CD4-positive, alpha-beta T cell treated with Interleukin-6 at 100 ng/mL for 8 hours (primary cell): ENCODE data around the gene SEMA4B.
"Not testable (repeated sequence)": the region's sequence is repeated elsewhere in the genome, so short reads cannot be mapped to it uniquely, and the experiment has no call there.

Experiments
- DNase-seq: peaks from one replicate; pipeline ENCODE4 v3.0.0-alpha.2; 2020; ENCODE audit warnings: mixed read lengths, low spot score

The SEMA4B gene

DNA sequence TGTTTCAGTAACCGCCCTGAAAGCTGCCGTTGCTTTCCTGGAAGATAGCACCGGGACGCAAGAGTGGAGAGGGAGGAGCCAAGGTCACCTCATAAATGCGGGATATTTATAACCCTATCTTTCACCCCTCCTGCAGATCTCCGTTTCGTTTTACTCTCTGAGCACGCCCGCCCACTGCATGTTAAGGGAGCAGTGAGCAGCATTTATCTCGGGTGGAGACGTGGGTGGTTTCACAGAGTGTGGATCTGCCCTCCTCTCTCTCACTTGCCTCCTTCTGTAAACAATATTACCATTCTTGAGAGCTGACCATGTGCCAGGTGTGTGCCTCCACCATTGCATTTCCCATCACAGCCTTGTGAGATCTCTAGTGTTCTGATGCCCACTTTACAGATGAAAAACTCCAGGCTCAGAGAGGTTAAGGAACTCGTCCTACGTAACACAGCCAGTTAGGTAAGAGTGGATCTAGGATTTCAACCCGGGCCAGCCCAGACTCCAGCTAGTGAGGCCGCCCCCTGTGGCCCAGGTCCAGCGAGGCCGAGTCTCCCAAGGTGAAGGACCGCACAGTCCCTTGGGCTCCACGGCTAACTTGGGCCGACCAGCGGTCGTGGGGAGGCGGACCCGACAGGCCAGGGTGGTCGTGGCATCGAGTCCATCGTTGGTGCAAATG is 16.9 kb upstream of the SEMA4B start:
- DNase-seq: no peak

DNA sequence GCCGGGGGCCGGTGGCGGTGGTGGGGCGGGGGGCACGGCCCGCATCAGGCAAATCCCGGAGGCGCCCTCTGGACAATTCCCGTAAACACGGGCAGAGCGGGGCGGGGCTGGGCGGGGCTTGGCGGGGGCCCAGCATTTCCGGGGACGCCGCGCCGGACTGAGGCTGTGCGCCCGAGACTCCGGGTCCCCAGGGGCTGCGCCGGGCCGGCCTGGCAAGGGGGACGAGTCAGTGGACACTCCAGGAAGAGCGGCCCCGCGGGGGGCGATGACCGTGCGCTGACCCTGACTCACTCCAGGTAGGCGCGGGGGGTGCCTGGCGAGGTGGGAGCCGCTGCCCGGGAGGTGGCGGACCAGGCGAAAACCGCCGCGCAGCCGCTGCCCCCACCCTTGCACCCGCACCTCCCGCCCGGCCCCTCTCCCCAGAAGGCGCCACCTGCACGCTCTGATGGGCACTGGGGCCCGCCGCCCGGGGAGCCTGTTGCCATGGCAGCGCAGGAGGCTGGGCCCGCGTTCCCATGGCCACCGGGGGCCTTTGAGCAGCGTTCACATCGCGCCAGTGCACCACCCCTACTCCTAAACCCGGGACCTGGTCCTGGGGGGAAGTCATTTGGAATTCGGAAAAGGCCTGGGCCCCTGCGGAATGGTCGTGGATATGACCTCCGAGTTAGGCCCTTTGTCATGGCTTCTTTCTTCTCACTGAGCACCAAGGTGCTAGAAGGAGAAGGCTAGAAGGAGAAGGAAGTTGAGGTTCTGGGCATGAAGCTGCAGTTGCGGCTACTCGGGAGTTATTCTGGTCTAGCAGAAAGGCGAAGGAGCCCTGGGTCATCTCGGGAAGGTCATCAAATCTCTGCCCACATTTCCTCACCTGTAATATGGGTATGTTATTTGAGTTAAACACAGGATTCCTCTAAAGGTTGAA is 16.1 kb upstream of the SEMA4B start:
- peak; percentile 43 for DNase-seq

DNA sequence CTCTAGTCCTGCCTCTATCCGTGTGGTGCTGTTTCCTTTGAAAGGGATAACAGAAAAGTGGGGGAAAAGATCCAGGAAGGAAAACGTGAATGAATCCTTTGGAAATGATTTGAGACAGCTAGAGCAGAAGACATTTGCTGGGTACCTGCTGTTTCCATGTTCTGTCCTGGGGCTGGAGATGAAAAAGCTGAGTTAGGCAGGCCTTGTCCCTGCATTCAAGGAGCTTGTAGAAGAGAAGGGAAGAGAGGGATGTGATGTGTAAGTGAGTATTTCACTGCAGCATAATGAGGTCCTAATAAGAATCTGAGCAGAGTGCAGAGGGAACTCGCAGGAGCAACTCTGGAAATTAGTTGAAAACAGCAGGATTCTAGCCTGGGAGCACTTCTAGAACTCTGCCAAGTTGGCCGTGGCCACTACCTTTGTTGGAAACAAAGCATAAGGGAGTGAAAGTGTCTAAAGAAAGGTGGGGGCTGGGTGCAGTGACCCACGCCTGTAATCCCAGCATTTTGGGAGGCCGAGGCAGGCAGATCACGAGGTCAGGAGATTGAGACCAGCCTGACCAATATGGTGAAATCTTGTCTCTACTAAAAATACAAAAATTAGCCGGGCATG is 13.8 kb upstream of the SEMA4B start:
- no peak for DNase-seq

DNA sequence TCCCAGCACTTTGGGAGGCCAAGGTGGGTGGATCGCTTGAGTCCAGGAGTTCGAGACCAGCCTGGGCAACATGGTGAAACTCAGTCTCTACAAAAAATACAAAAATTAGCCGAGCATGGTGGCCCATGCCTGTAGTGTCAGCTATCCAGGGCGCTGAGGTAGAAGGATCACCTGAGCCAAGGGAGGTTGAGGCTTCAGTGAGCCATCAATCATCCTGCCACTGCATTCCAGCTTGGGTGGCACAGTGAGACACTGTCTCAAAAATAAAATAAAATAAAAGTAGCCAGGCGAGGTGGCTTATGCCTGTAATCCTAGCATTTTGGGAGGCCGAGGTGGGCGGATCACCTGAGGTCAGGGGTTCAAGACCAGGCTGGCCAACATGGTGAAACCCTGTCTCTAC is 13.1 kb upstream of the SEMA4B start:
- not testable (repeated sequence) for DNase-seq

DNA sequence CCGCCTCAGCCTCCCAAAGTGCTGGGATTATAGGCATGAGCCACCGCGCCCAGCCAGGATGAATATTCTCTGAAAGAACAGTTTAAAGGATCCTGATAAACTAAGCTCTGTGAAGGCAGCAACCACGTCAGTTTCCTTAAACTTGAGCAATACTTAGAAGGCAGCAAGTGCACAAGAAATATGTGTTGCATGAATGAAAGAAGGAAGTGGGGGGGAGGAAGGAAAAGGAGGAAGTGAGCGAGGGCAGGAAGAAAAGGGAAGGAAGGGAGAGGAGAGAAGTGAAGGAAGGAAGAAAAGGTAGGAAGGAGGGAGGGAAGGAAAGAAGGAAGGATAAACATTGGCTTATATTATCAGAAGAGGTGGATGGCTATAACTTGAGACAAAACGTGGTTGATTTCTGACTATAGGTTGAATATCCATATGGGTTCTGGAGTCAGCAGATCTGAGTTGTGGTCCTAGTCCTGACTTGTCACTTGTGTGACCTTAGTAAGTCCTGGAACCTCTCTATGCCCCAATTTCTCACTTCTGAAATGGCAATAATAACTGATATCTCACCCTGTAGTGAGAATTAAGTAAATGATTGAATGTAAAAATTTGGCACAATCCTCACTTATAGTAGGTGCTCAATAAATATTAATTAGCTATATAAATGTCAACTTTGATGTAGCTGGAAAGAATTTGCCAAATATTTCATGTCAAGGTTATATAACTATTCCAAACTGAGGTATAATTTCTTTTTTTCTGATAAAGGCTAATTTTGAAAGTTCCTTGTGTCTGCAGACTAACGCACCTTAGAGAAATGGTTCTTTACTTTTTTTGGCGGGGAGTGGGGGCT is 12.0 kb upstream of the SEMA4B start:
- no peak for DNase-seq

DNA sequence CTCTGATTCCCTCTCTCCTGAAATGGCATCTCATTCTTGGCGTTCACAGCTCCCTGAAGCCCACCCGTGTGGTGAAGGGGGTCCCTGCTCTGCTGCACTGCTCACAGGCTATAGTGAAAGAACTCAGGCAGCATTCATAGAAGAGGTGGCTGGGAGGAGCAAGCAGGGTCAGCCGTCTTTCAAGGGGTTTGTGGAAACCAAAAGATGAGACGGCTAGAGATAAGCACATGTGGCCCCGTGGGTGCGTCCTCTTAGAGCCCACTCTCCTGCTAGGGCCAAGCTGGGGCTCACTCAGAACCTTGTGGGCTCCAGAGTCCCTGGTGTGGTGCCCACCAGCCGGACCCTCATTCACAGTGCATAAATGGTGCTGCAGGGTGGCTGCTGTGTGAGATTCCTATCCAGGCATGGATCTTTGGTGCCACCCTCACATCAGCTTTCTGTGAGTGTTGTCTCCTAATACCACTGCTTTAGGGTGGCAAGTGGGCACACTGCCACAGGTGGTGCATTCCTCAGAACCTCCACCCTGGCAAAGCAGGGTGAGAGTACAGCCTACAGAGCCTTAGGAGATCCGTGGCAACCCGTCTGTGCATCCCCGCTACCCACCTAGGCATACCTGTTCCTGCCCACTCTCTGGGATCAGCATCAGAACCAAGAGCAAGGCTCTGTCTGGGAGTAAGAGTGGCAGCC is 11.2 kb upstream of the SEMA4B start:
- no peak for DNase-seq

DNA sequence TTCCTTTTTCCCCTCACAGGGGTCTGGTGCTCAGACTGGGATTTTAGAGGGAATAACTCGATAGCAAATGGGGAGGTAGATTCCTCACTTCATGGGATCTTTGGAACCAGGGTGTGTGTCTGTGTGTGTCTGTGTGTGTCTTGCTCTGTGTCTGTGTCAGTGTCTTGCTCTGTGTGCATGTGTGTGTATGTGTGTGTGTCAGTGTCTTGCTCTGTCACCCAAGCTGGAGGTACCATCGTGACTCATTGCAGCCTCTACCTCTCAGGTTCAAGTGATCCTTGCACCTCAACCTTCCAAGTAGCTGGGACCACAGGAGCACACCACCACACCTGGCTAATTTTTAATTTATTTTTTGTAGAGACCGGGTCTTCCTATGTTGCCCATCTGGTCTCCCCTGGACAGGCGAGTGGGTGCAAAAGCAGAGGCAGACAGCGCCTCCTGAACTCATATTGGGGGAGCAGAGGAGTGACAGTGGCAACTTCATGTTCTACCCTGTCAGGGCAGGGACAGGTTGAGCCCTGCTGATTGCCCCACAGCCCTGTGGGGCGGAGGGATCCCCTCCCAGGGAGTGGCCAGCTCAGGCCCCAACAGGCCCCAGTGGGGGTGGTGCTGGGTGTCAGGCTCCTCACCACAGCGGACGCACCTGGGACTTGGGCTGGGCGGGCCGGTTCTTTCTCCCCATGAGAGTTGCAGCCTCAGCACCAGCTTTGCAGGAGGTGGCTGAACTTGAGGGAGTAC is 10.4 kb upstream of the SEMA4B start:
- DNase-seq: no peak

DNA sequence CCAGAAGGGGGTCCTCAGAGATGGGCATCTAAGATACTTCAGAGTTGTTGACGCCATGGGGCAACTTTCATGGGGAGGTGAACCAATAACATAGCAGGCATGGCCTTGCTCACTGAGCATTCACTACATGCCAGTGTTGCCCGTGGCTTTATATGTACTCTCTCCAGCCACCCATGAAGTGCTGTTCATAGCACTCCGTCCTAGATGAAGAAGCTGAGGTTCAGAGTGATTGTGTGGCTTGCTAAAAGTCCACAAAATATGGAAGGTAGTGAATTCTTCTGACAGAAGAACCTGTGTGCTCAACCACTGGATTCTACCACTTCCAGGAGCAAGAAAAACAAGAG is 9.8 kb upstream of the SEMA4B start:
- no peak for DNase-seq

DNA sequence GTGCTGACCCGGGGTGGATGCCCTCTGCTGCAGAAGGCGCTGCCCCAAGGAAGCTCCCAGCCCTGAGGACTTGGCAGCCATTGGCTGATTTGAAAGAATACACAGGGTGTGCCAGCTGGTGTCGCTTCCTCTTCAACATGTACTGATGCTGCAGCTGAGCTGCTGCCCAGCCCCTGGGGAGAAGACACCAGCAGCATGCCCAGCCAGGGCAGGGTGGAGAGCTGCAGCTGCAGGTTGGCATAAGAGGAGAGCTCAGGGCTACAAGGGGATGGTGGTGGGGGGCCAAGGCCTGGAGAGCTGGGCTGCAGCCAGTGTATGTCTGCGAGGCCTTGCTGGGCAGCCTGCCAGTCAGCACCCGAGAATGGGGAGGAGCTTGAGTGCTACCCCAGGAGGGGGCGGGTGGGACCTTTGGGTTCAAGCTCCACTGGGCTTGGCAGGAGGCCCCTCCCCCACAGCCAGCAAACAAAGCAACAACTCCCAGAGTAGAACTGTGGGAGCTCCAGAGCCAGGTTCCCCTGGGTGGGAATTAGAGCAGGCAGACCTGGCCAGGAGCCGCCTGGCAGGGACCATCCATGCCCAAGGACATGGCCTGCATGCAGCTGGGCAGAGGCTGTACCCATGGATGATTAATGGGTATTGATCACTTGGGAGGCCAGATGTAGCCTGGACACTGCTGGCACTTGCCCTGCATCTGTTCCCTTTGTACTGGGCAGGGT is 9.2 kb upstream of the SEMA4B start:
- DNase-seq: peak; percentile 36

DNA sequence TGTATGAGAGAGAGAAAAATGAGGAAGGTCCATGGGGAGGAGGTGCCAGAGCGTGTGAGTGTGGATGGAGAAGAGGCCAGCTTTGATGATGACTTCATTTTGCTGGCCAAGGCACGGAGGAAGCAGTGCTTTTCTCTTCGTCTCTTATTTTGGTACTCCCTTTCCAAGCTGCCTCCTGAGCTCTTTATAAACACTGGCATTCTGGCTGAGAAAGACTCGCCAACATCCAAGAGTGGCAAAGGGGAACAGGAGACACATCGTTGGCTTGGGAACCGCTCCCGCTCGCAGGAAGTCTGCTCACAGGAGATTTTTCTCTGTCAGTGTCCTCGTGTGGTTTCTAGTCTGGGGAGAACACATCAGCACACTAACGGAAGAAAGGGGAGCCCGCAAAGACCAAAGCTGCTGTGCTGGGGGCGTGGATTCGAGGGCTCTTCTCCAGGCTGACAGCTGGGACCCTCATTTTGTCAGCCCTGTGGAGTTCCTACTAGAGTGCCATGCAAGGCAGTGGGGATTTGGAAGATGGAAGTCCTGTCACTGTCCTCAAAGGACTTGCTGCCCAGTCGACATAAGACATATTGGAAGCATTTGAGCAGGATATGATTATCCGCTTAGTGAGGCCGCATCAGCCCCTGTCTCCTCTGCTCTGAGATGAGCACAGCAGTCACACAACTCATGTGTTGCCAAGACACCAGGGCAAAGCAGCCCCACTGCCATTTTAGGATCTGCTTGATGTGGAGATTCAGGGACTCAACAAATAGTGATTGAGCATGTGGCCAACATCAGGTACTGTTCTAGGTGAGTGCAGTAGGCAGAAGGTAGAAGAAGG is 8.0 kb upstream of the SEMA4B start:
- no peak for DNase-seq

DNA sequence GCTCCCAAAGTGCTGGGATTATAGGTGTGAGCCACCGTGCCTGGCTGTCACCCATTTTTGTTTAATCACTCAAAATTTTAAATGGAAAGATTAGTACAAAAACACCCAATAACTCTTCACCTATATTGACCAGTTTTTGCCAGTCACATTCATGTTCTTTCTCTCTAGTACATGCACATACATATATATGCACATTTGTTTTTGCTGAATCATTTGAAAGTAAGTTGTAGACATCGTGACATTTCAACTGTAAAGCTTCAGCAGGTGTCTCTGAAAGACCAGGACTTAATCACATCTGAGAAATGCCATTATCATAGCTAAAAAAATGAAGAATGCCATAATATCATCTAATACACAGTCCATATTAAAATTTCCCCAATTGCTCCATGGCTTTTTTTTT is 6.5 kb upstream of the SEMA4B start:
- DNase-seq: no peak

DNA sequence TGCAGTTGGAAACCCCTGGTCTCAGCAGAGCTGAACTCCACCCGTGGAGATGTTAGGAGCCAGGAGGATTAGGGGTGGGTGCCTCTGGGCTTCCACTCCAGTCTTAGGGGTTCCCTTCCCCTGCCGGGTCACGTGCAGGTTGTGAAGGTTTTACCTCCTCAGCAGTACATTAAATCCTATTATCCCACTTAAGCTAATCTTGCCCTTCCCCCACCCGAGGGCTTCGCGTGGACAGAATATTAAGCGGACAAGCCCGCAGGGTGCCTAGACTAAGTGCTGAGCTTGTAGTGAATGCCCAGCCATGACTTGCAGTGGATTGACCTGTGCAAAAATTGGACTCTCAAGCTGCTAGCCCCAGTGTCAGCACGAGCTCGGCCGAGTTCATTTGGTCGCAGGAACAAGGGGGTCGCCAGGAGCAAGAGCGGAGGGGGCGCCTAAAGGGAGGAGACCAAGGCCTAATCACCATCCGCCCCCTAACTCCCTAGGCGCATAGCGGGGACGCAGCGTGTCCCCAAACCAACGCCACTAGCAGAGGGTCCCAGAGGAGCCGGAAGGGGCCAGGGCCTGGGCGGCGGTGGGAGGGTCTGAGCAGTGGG is 498 bp upstream of the SEMA4B start:
- no peak for DNase-seq

DNA sequence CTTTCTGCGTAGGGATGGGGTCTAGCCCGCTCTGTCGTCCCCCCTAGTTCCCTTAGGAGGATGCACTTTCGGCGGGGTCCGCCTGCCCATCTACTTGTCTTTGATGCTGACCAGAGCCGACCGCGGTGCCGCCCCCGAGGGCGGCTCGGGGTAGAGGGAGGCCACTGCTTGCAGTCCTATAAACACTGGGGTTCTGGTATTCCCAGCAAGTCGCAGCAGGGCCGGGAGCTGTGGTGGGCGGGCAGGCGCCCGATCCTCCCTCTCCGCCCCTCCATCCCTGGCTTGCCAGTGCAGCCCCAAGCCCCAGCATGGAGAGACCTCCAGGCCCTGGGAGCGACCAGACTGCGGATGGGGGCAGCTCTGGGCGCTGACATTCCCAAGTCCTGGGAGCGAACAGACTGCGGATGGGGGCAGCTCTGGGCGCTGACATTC is 830 bp downstream of the SEMA4B start:
- no peak for DNase-seq

DNA sequence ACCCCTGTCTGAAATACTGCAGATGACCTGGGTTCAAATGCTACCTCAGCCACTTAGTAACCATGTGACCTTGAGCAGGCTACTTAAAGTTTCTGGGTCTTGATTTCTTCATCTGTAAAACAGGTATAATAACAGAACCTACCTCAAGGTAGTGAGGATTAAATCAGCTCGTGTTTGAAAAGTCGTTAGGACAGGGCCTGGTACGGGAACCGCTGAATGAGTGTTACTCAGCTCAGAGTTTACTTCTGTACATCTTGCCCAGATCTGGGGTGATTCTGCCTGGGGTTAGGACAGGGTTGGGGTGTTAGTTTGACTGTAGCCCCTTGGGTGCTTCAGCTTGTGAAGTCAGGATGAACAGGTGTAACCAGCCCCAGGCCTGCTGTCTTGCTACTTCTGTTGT is 1.8 kb downstream of the SEMA4B start:
- DNase-seq: no peak

DNA sequence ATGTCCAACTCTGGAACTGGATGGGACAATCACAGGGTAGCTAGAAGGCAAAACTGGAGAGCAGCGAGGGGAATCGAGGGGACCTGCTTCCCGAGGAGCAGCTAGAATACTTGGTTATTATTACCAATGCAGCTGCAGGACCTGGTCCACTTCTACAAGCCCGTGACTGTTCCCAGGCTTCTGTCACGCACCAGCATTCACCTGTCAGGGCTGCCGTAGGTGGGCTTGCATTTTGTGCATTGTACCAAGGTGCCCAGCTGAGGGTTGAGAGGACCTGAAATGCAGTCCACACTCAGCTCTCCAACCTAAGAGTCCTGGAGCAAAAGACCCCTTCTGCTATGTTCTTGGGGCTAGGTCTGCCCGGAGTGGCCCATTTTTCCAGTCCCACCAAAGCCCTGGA is 2.3 kb downstream of the SEMA4B start:
- DNase-seq: no peak

DNA sequence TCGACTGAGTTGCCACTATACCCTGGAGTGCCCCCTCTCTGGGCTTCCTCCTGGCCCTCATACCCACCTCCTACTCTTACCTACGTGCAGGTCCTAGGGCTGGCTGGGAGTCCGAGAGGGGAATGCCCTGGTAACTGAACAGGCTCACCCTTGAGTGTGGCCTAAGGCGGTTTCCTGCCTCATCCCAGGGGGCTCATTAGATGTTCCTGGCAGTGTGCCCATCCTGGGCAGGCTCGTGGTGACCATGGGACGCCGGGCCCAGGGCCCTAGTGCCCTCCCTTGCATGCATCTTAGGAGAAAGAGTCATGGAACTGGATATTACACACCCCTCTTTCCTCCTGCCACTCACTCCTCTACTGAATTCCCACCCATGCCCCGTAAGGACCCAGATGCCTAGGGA is 2.8 kb downstream of the SEMA4B start:
- DNase-seq: no peak

DNA sequence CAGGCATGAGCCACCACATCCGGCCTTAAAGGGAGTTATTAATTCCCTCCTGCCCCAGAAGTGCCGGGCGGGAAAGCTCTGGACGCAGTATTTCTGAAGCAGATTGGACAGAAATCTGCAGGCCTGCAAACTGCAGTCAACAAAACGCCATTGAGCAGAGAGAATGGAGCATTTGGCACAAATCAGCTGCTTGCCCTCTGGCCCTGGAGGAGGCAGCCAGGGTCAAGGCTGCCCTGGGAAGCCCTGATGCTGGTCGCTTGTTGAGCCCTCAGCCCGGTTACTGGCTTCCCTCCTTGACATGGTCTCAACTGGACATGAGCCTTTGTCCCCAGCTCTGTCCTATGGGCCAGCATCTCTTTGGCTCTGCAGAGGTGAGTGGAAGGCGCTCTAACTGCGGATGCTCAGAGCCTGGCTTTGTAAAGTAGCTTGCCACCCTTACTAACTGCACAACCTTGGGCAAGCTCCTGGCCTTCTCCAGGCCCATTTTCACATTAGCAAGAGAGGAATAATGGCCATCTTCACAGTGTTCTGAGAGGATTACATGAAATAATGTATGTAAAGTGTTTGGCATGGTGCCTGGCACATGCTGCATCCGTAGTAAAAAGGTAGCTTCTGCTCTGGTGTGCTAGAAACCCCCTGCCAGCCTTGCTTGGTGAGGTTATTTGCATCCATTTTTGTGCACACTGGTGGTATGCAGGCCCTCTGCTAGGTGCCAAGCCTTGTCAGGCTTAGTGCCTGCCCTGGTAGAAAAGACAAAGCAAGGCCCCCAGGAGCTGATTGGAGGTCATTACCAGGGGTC is 4.1 kb downstream of the SEMA4B start:
- DNase-seq: no peak

DNA sequence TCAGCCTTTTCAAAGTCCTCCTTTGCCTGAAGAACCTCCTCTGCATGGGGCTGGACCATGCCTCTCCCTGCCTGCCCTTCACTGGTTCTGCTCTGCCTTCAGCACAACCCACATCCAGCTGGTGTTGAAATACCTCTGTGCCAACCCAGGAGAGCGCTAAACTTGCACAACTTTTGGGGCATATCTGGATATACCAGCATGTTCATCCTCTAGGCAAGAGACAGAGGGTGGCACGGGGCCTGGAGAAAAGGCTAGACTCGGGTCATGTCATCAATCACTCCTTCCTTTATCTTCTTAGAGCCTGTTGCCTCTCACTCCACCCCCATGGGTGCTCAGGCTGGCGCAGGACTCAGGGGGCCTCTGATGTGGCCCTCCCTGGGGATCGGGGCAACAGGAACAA is 4.8 kb downstream of the SEMA4B start:
- no peak for DNase-seq
